Measurements from ENCODE around the gene HUNK.

HUNK gene

GRCh38 chr21:31992391-31992790, 119.6 kb downstream of the HUNK start:
- H3K27ac ChIP-seq = no peak overlapping the region
- TF ChIP-seq CTCF (conservative IDR thresholded peaks at IDR 0.05) (no peak), ZFX (IDR thresholded peaks at IDR 0.05) (no peak)

GRCh38 chr21:31993826-31994825, 121.3 kb downstream of the HUNK start:
- TF ChIP-seq ZFX (IDR thresholded peaks at IDR 0.05) = no peak
- no peak for TF ChIP-seq CTCF (conservative IDR thresholded peaks at IDR 0.05)
- H3K27ac ChIP-seq = no peak overlapping the region

GRCh38 chr21:31997191-31997590, 124.4 kb downstream of the HUNK start:
- TF ChIP-seq CTCF (conservative IDR thresholded peaks at IDR 0.05) (no peak), ZFX (IDR thresholded peaks at IDR 0.05) (no peak)
- H3K27ac ChIP-seq = no peak overlapping the region

- TF ChIP-seq CTCF (conservative IDR thresholded peaks at IDR 0.05) = no peak
- TF ChIP-seq ZFX (IDR thresholded peaks at IDR 0.05) = no peak
- no peak overlapping the region for H3K27ac ChIP-seq
Observed at GRCh38 chr21:31999810-32000468, 127.1 kb downstream of the HUNK start.

- H3K27ac ChIP-seq = no peak overlapping the region
- TF ChIP-seq CTCF (conservative IDR thresholded peaks at IDR 0.05) (no peak), ZFX (IDR thresholded peaks at IDR 0.05) (no peak)
Observed at GRCh38 chr21:32001390-32001789, 128.6 kb downstream of the HUNK start.

- TF ChIP-seq ZFX (IDR thresholded peaks at IDR 0.05) = no peak
- no peak for TF ChIP-seq CTCF (conservative IDR thresholded peaks at IDR 0.05)
- H3K27ac ChIP-seq = no peak overlapping the region
Observed at GRCh38 chr21:32003411-32003810, 130.6 kb downstream of the HUNK start.

GRCh38 chr21:32004291-32004690, 131.5 kb downstream of the HUNK start:
- TF ChIP-seq ZFX (IDR thresholded peaks at IDR 0.05) (no peak), CTCF (conservative IDR thresholded peaks at IDR 0.05) (no peak)
- H3K27ac ChIP-seq = no peak overlapping the region

Data from C4-2B (cell line).